CD14-positive monocyte (primary cell): ENCODE measurements around the gene SERPINA5. TPM values are rescaled to one million over a fixed set of nuclear protein-coding genes. Genes with fewer than 3 reads are reported as not detected.

Experiments
- DNase-seq, 3 donors: peaks; one replicate each; pipeline ENCODE4 v3.0.0-alpha.2; 2011 to 2022
- H2AFZ ChIP-seq: 2 replicates; pipeline ENCODE4 v1.6.0; 2012; ENCODE audit warnings: mild to moderate bottlenecking, low read depth, low read length, inconsistent platforms; ENCODE audit not compliant: insufficient read depth, poor library complexity, severe bottlenecking
- H3K27ac ChIP-seq, 2 donors: 1 replicate in 1 of 2; 2 replicates in 1 of 2; pipeline ENCODE4 v1.5.1; 2012 to 2013; ENCODE audit warnings: low read length in 2 of 2, control low read depth in 1 of 2, inconsistent platforms in 1 of 2, low read depth in 1 of 2, mild to moderate bottlenecking in 1 of 2
- H3K27me3 ChIP-seq, 2 donors: one replicate each; pipeline versions ENCODE4 v1.6.0 to v1.6.1; 2011 to 2013; ENCODE audit warnings: low read length in 2 of 2; ENCODE audit not compliant: control insufficient read depth in 2 of 2, insufficient read depth in 2 of 2
- H3K36me3 ChIP-seq, 2 donors: replicated peaks in 1 of 2; 1 replicate in 1 of 2; 2 replicates in 1 of 2; pipeline versions ENCODE4 v1.5.1 to v1.6.1; 2012 to 2013; ENCODE audit warnings: low read length in 2 of 2, control low read depth in 1 of 2, inconsistent platforms in 1 of 2, mild to moderate bottlenecking in 1 of 2; ENCODE audit not compliant: insufficient read depth in 2 of 2, control insufficient read depth in 1 of 2
- H3K4me1 ChIP-seq, 2 donors: 1 replicate in 1 of 2; 2 replicates in 1 of 2; pipeline versions ENCODE4 v1.5.1 to v1.6.1; 2012 to 2013; ENCODE audit warnings: low read length in 2 of 2, control low read depth in 1 of 2, inconsistent platforms in 1 of 2, mild to moderate bottlenecking in 1 of 2, moderate library complexity in 1 of 2; ENCODE audit not compliant: insufficient read depth in 2 of 2, control insufficient read depth in 1 of 2
- H3K4me2 ChIP-seq: replicated peaks from 2 replicates; pipeline ENCODE3; 2012; ENCODE audit warnings: low read length, moderate library complexity, mild to moderate bottlenecking; ENCODE audit not compliant: poor library complexity, severe bottlenecking; ENCODE audit errors: extremely low read depth
- H3K4me3 ChIP-seq, 3 experiments: fragments of 200-600 bp in 1 of 3; sonication (generic) in 1 of 3; replicated peaks in 1 of 3; 1 replicate in 2 of 3; 2 replicates in 1 of 3; pipeline ENCODE4 v1.5.1; 2011 to 2013; ENCODE audit warnings: low read length in 3 of 3, mild to moderate bottlenecking in 3 of 3, control low read depth in 2 of 3, low read depth in 2 of 3, inconsistent platforms in 1 of 3, moderate library complexity in 1 of 3
- H3K79me2 ChIP-seq: 2 replicates; pipeline ENCODE4 v1.6.0; 2012; ENCODE audit warnings: mild to moderate bottlenecking, control low read depth, inconsistent platforms, low read length, moderate library complexity; ENCODE audit not compliant: insufficient read depth
- H3K9ac ChIP-seq: 2 replicates; pipeline ENCODE4 v1.6.0; 2017; ENCODE audit warnings: low read length, mild to moderate bottlenecking; ENCODE audit not compliant: insufficient read depth, poor library complexity, severe bottlenecking
- H3K9me3 ChIP-seq, 2 donors: replicated peaks in 1 of 2; 1 replicate in 1 of 2; 2 replicates in 1 of 2; pipeline versions ENCODE4 v1.5.1 to v1.6.1; 2012 to 2013; ENCODE audit warnings: low read length in 2 of 2, control low read depth in 1 of 2; ENCODE audit not compliant: control insufficient read depth in 1 of 2, insufficient read depth in 1 of 2
- H4K20me1 ChIP-seq: 2 replicates; pipeline ENCODE4 v1.6.0; 2012; ENCODE audit warnings: mild to moderate bottlenecking, low read length, control low read depth, moderate library complexity; ENCODE audit not compliant: insufficient read depth
- H3K27ac Mint-ChIP-seq, 7 donors: one replicate each; pipeline ENCODE4 v1.8.0; 2020; ENCODE audit warnings: mild to moderate bottlenecking in 7 of 7, mixed read lengths in 7 of 7, moderate library complexity in 6 of 7, inconsistent platforms in 2 of 7
- H3K27me3 Mint-ChIP-seq, 3 donors: one replicate each; pipeline ENCODE4 v1.8.0; 2021 to 2022; ENCODE audit warnings: low read depth in 3 of 3, mild to moderate bottlenecking in 3 of 3, mixed read lengths in 3 of 3, moderate library complexity in 3 of 3, inconsistent platforms in 1 of 3
- H3K36me3 Mint-ChIP-seq, 2 donors: one replicate each; pipeline ENCODE4 v1.8.0; 2020; ENCODE audit warnings: mixed read lengths in 2 of 2, inconsistent platforms in 1 of 2, mild to moderate bottlenecking in 1 of 2
- H3K4me1 Mint-ChIP-seq: one replicate; pipeline ENCODE4 v1.8.0; 2020; ENCODE audit warnings: mild to moderate bottlenecking, mixed read lengths
- H3K4me3 Mint-ChIP-seq, 2 donors: one replicate each; pipeline ENCODE4 v1.8.0; 2020; ENCODE audit warnings: mild to moderate bottlenecking in 2 of 2, mixed read lengths in 2 of 2, moderate library complexity in 1 of 2
- H3K9me3 Mint-ChIP-seq, 7 donors: one replicate each; pipeline ENCODE4 v1.8.0; 2020 to 2022; ENCODE audit warnings: mixed read lengths in 7 of 7, mild to moderate bottlenecking in 6 of 7, moderate library complexity in 6 of 7, inconsistent platforms in 2 of 7
- CTCF ChIP-seq: fragments of 200-600 bp; IDR thresholded peaks from one replicate; pipeline ENCODE4 v1.8.0; 2022; ENCODE audit warnings: antibody characterized with exemption, mild to moderate bottlenecking
- WGBS: methylation state at CpG from one replicate; pipeline ENCODE4 v1.1.5; 2013; ENCODE audit warnings: missing lambda C conversion rate; ENCODE audit not compliant: insufficient coverage; 5-methylcytosine and 5-hydroxymethylcytosine counted together
- intact Hi-C, 2 donors: fragments of 100-400 bp; cut with micrococcal nuclease; formaldehyde crosslinking; loops; one replicate each; pipeline versions ENCODE4 v1.15.0 to v1.15.1; 2023
- polyA plus RNA-seq, 3 donors: library from polyadenylated mRNA; depleted of rRNA in 1 of 3; unstranded in 2 of 3; stranded (reverse) in 1 of 3; fragments of 300-500 nt in 2 of 3; fragments of >200 nt in 1 of 3; fragmentation: Illumina TruSeq in 2 of 3; gene quantifications; 1 replicate in 2 of 3; 2 replicates in 1 of 3; pipeline ENCODE4 v1.2.3, GENCODE V29; 2012 to 2021

Gene SERPINA5
- polyA plus RNA-seq, 3 donors, result not detected

GRCh38 chr14:94640721-94641631 is 59.8 kb downstream of the SERPINA5 start:
- no peak overlapping the region for H2AFZ ChIP-seq
- H3K9me3 ChIP-seq, result no peaks in the 10 kb centered on the region
- no peak overlapping the region for H3K4me3 ChIP-seq
- H3K36me3 Mint-ChIP-seq, result no peaks in the 10 kb centered on the region
- H3K27ac ChIP-seq, result no peak overlapping the region
- intact Hi-C loops, result no loop called here
- no peaks in the 10 kb centered on the region for H4K20me1 ChIP-seq
- H3K36me3 ChIP-seq, result no peaks in the 10 kb centered on the region
- H3K4me2 ChIP-seq, result no peak overlapping the region
- WGBS, result 96% methylated on average over 9 of the region's 10 CpGs
- peaks cover 1 to 6% (median 3%) of the 10 kb centered on the region in 3 donors for H3K27me3 Mint-ChIP-seq
- no peaks in the 10 kb centered on the region for H3K27me3 ChIP-seq
- H3K9ac ChIP-seq, result no peak overlapping the region
- TF ChIP-seq CTCF, result no peak
- no peaks in the 10 kb centered on the region for H3K79me2 ChIP-seq
- H3K4me3 Mint-ChIP-seq, result no peak overlapping the region
- peak overlapping the region in 1 of 7 donors; percentile 0 for H3K27ac Mint-ChIP-seq
- DNase-seq, result no peak
- H3K4me1 Mint-ChIP-seq, result no peaks in the 10 kb centered on the region
- H3K4me1 ChIP-seq, result no peaks in the 10 kb centered on the region
- peaks cover 0 to 3% (median 1%) of the 10 kb centered on the region in 7 donors for H3K9me3 Mint-ChIP-seq

- Mint-ChIP-seq H3K36me3 (no peaks in the 10 kb centered on the region), H3K27ac (no peak overlapping the region), H3K4me3 (no peak overlapping the region), H3K27me3 (peaks cover 1 to 6% (median 5%) of the 10 kb centered on the region in 3 donors), H3K9me3 (peaks cover 0 to 3% (median 2%) of the 10 kb centered on the region in 7 donors), H3K4me1 (no peaks in the 10 kb centered on the region)
- H3K36me3 ChIP-seq, result no peaks in the 10 kb centered on the region
- H3K9ac ChIP-seq, result no peak overlapping the region
- no peaks in the 10 kb centered on the region for H3K79me2 ChIP-seq
- H3K27ac ChIP-seq, result no peak overlapping the region
- no peak overlapping the region for H3K4me3 ChIP-seq
- no peaks in the 10 kb centered on the region for H3K4me1 ChIP-seq
- H3K4me2 ChIP-seq, result no peak overlapping the region
- intact Hi-C loops, result no loop called here
- WGBS, result 94% methylated on average over 11 of the region's 12 CpGs
- no peak for DNase-seq
- no peaks in the 10 kb centered on the region for H4K20me1 ChIP-seq
- no peaks in the 10 kb centered on the region for H3K9me3 ChIP-seq
- H3K27me3 ChIP-seq, result no peaks in the 10 kb centered on the region
- TF ChIP-seq CTCF, result no peak
- no peak overlapping the region for H2AFZ ChIP-seq
Measured at GRCh38 chr14:94641632-94641955, 60.4 kb downstream of the SERPINA5 start.

Other genes with a start within 250 kb of the SERPINA5 start
- gene SERPINA2, start 214.7 kb upstream of the SERPINA5 start, polyA plus RNA-seq, result under 1 TPM in 1 of 3 donors, not detected in 2; 0.09 TPM
- gene SERPINA1, start 192.8 kb upstream of the SERPINA5 start, polyA plus RNA-seq, result 1,000 to 10,000 TPM; 1,278 to 2,075 (median 2,042) TPM
- gene SERPINA11, start 128.6 kb upstream of the SERPINA5 start, polyA plus RNA-seq, result not detected
- gene SERPINA9, start 105.2 kb upstream of the SERPINA5 start, polyA plus RNA-seq, result not detected
- not detected for gene SERPINA12, start 72.0 kb upstream of the SERPINA5 start, polyA plus RNA-seq
- not detected for gene SERPINA4, start 20.0 kb upstream of the SERPINA5 start, polyA plus RNA-seq
- not detected for gene SERPINA3, start 31.0 kb downstream of the SERPINA5 start, polyA plus RNA-seq
- gene GSC, start 188.7 kb downstream of the SERPINA5 start, polyA plus RNA-seq, result not detected